Endothelial cell of umbilical vein (primary cell): ENCODE data around the gene GNGT2. TPM values are rescaled to one million over a fixed set of nuclear protein-coding genes. Genes with fewer than 3 reads are reported as not detected.

Source experiments
- BruUV-seq: library from RNA; stranded (reverse); fragments of 400-500 nt; replicated peaks from 2 replicates; lab custom pipeline; 2021; lab: Mats Ljungman, UMichigan
- CTCF ChIA-PET: fragments of 300-600, 350-600 bp; sonication (Branson Sonifier 250); formaldehyde crosslinking; loops from one replicate; lab custom pipeline; 2021; ENCODE audit warnings: antibody characterized with exemption, inconsistent platforms; lab: Charles Lee
- POLR2A ChIA-PET: fragments of 300-600, 350-600 bp; sonication (Branson Sonifier 250); formaldehyde crosslinking; loops from one replicate; lab custom pipeline; 2021; ENCODE audit warnings: antibody characterized with exemption, inconsistent platforms; lab: Charles Lee
- DNase-seq: peaks from one replicate; pipeline ENCODE4 v3.0.0-alpha.2; 2011; ENCODE audit warnings: low read depth, low spot score
- FAIRE-seq: peaks from 2 replicates; lab custom pipeline; 2011; peaks lifted over from hg19 to GRCh38; lab: Jason Lieb, UNC
- H2AFZ ChIP-seq: 2 replicates; pipeline ENCODE4 v1.6.0; 2012; ENCODE audit warnings: low read depth, low read length, control low read depth, inconsistent platforms
- H3K27ac ChIP-seq: 2 replicates; pipeline ENCODE4 v1.5.1; 2011; ENCODE audit warnings: low read depth, mild to moderate bottlenecking, control low read depth, low read length, moderate library complexity; ENCODE audit not compliant: insufficient read depth
- H3K27me3 ChIP-seq, 2 experiments: 2 replicates each; pipeline versions ENCODE4 v1.6.0 to v1.6.1; 2011; ENCODE audit warnings: low read length in 2 of 2, mixed read lengths in 1 of 2; ENCODE audit not compliant: control insufficient read depth in 2 of 2, insufficient read depth in 2 of 2
- H3K36me3 ChIP-seq, 2 experiments: 2 replicates in 1 of 2; 3 replicates in 1 of 2; pipeline ENCODE4 v1.5.1; 2011; ENCODE audit warnings: low read length in 2 of 2, mild to moderate bottlenecking in 1 of 2, moderate library complexity in 1 of 2; ENCODE audit not compliant: control insufficient read depth in 2 of 2, insufficient read depth in 2 of 2; ENCODE audit errors: extremely low read depth in 1 of 2
- H3K4me1 ChIP-seq: 3 replicates; pipeline ENCODE4 v1.5.1; 2011; ENCODE audit warnings: mild to moderate bottlenecking, low read length; ENCODE audit not compliant: control insufficient read depth, insufficient read depth; ENCODE audit errors: extremely low read depth
- H3K4me2 ChIP-seq: 2 replicates; pipeline ENCODE4 v1.6.1; 2011; ENCODE audit warnings: low read length, control low read depth, mixed read lengths; ENCODE audit not compliant: insufficient read depth
- H3K4me3 ChIP-seq, 3 experiments: fragments of 200-600 bp in 1 of 3; sonication (generic), shearing (Covaris generic) in 1 of 3; replicated peaks in 1 of 3; 2 replicates each; pipeline ENCODE4 v1.5.1; 2011 to 2016; ENCODE audit warnings: control low read depth in 3 of 3, low read length in 3 of 3, mild to moderate bottlenecking in 2 of 3, inconsistent platforms in 1 of 3, low read depth in 1 of 3, moderate library complexity in 1 of 3; ENCODE audit not compliant: insufficient read depth in 1 of 3
- H3K79me2 ChIP-seq: 2 replicates; pipeline ENCODE4 v1.6.0; 2012; ENCODE audit warnings: low read length, inconsistent platforms; ENCODE audit not compliant: control insufficient read depth, insufficient read depth
- H3K9ac ChIP-seq: replicated peaks from 2 replicates; pipeline ENCODE3; 2011; ENCODE audit warnings: low read length, control low read depth; ENCODE audit not compliant: insufficient read depth; ENCODE audit errors: extremely low read depth
- H3K9me1 ChIP-seq: replicated peaks from 3 replicates; pipeline ENCODE4 v1.6.0; 2011; ENCODE audit warnings: mild to moderate bottlenecking, low read length; ENCODE audit not compliant: control insufficient read depth, insufficient read depth; ENCODE audit errors: extremely low read depth
- H3K9me3 ChIP-seq: replicated peaks from 2 replicates; pipeline ENCODE4 v1.5.1; 2012; ENCODE audit warnings: low read length, inconsistent platforms; ENCODE audit not compliant: control insufficient read depth, insufficient read depth
- H4K20me1 ChIP-seq: replicated peaks from 2 replicates; pipeline ENCODE3; 2011; ENCODE audit warnings: mild to moderate bottlenecking, low read length; ENCODE audit not compliant: control insufficient read depth, insufficient read depth; ENCODE audit errors: extremely low read depth
- CTCF ChIP-seq, 2 donors: IDR thresholded peaks; 1 replicate in 1 of 2; 2 replicates in 1 of 2; pipeline ENCODE4 v1.5.1; 2011; ENCODE audit warnings: low read length in 2 of 2, mild to moderate bottlenecking in 2 of 2, moderate library complexity in 2 of 2, control low read depth in 1 of 2, inconsistent platforms in 1 of 2, low read depth in 1 of 2; ENCODE audit not compliant: insufficient read depth in 1 of 2; ENCODE audit errors: extremely low read depth in 1 of 2
- EZH2 ChIP-seq: IDR thresholded peaks from 2 replicates; pipeline ENCODE4 v1.6.1; 2012; ENCODE audit warnings: borderline replicate concordance, low read depth, mild to moderate bottlenecking, moderate library complexity, low read length, inconsistent platforms; ENCODE audit not compliant: severe bottlenecking
- FOS ChIP-seq: IDR thresholded peaks from 2 replicates; pipeline ENCODE4 v1.6.1; 2011; ENCODE audit warnings: mild to moderate bottlenecking, low read length, moderate library complexity, borderline replicate concordance; ENCODE audit not compliant: insufficient read depth
- GATA2 ChIP-seq: IDR thresholded peaks from 2 replicates; pipeline ENCODE4 v1.7.0; 2011; ENCODE audit warnings: low read depth, mild to moderate bottlenecking, moderate library complexity, mixed read lengths, low read length; ENCODE audit not compliant: insufficient read length, insufficient read depth
- JUN ChIP-seq: IDR thresholded peaks from 2 replicates; pipeline ENCODE4 v1.6.1; 2011; ENCODE audit warnings: borderline replicate concordance, low read depth; ENCODE audit not compliant: insufficient read length, insufficient read depth
- MAX ChIP-seq: IDR thresholded peaks from 2 replicates; pipeline ENCODE4 v1.6.1; 2011; ENCODE audit not compliant: insufficient read depth, insufficient read length
- MYC ChIP-seq: IDR thresholded peaks from one replicate; pipeline ENCODE4 v1.6.1; 2011; ENCODE audit warnings: mild to moderate bottlenecking, low read depth, low read length
- POLR2A ChIP-seq: IDR thresholded peaks from 2 replicates; pipeline ENCODE4 v1.6.1; 2012; ENCODE audit warnings: low read depth, mild to moderate bottlenecking, control low read depth, low read length
- POLR2AphosphoS5 ChIP-seq: IDR thresholded peaks from 2 replicates; pipeline ENCODE4 v1.6.1; 2012; ENCODE audit warnings: low read depth, mild to moderate bottlenecking, control low read depth, low read length, moderate library complexity; ENCODE audit not compliant: insufficient read depth
- dilution Hi-C: fragments of 300-500 bp; cut with MboI; formaldehyde crosslinking; loops from one replicate; pipeline ENCODE4 v1.15.0; 2019; ENCODE audit warnings: low sequenced_read_pairs; ENCODE audit not compliant: extremely low pct_ligation_motif_present
- intact Hi-C: fragments of 100-400 bp; cut with micrococcal nuclease; formaldehyde crosslinking; loops from one replicate; pipeline ENCODE4 v1.10.0; 2022
- polyA plus RNA-seq, 4 experiments: library from polyadenylated mRNA; depleted of rRNA in 3 of 4; stranded (reverse) in 3 of 4; unstranded in 1 of 4; fragments of >200 nt; gene quantifications; 2 replicates each; pipeline versions ENCODE4 v1.2.1 to v1.2.3, GENCODE V29; 2011 to 2012; ENCODE audit warnings: missing spikeins in 1 of 4
- total RNA-seq: library from RNA; stranded (reverse); gene quantifications from 2 replicates; pipeline ENCODE4 v1.2.3, GENCODE V29; 2021

The GNGT2 gene
- total and polyA plus RNA-seq, 2 donors (not counting 3 experiments of a cell fraction or from before 2014, with no cell fraction given), result 2.8 to 3.8 TPM

- dilution Hi-C loops, result no loop called here
- Histone ChIP-seq H3K27me3 (peaks cover 0 to 7% of the 10 kb centered on the region in 2 experiments), H3K4me2 (no peak overlapping the region), H3K4me3 (no peak overlapping the region), H3K9me1 (no peaks in the 10 kb centered on the region), H3K4me1 (no peaks in the 10 kb centered on the region), H3K36me3 (no peaks in the 10 kb centered on the region), H3K9ac (no peak overlapping the region), H3K9me3 (no peaks in the 10 kb centered on the region), H2AFZ (no peak overlapping the region), H3K79me2 (no peaks in the 10 kb centered on the region), H4K20me1 (no peaks in the 10 kb centered on the region), H3K27ac (no peak overlapping the region)
- BruUV-seq, result no TSS peak
- no peak for TF ChIP-seq FOS
- TF ChIP-seq MAX, result no peak
- no peak for TF ChIP-seq POLR2AphosphoS5
- no peak for TF ChIP-seq MYC
- TF ChIP-seq EZH2, result no peak
- no peak for TF ChIP-seq POLR2A
- no peak for TF ChIP-seq GATA2
- TF ChIP-seq JUN, result no peak
- no peak for TF ChIP-seq CTCF (IDR thresholded peaks at IDR 0.05; ENCODE audit: extremely low read depth in 1 of 2, insufficient read depth in 1 of 2, low read depth in 1 of 2, low read length in 2 of 2)
- intact Hi-C loops, result no loop called here
- FAIRE-seq, result no peak
- DNase-seq, result no peak
- CTCF ChIA-PET, result interaction anchor here (1.3 to 1.4 kb wide), 2 partner anchors 13 to 50 kb away, joined by 5 to 9 read pairs; no protein-coding TSS in a partner anchor
- POLR2A ChIA-PET, result no interaction called here
These were observed 30.2 kb upstream of the GNGT2 start for GRCh38 chr17:49240619-49241018.
